NCI-H146 treated with DMSO at 0.1 percent for 48 hours (cell line): ENCODE results near the gene ATP9A.
A peak's percentile ranks its signal among the peaks of the same experiment; 100 is the strongest.
"Not testable (repeated sequence)": the region's sequence is repeated elsewhere in the genome, so short reads cannot be mapped to it uniquely, and the experiment has no call there.

ENCODE experiments used
- DNase-seq: peaks from one replicate; lab custom pipeline; 2025; ENCODE audit not compliant: unreplicated experiment; lab: John Stamatoyannopoulos, UW

Gene ATP9A

GRCh38 chr20:51583499-51583898 is 184.7 kb downstream of the ATP9A start:
- no peak for DNase-seq

DNA sequence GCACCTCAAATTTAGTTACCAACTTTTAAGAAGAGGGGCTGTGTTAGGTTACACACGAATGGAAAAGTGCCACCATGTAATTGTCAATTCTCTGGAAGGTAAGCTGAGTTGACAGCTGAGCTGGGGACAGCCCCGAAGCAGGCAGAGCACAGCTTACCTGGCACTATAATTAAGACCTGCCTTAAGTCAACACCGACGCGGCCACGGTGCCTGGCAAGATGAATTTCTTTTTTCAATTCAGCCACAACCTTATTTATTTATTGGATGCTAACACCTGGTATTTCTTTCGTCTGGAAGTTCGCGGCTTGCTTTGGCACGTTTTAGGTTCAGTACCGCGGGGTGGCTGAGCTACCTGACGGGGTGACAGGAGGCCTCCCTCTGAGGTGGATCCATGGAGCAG is 185.1 kb downstream of the ATP9A start:
- peak; percentile 12 for DNase-seq

- no peak for DNase-seq
Measured at GRCh38 chr20:51581571-51581970, 186.6 kb downstream of the ATP9A start.

GRCh38 chr20:51579137-51579536 is 189.1 kb downstream of the ATP9A start:
- DNase-seq, result no peak

DNA sequence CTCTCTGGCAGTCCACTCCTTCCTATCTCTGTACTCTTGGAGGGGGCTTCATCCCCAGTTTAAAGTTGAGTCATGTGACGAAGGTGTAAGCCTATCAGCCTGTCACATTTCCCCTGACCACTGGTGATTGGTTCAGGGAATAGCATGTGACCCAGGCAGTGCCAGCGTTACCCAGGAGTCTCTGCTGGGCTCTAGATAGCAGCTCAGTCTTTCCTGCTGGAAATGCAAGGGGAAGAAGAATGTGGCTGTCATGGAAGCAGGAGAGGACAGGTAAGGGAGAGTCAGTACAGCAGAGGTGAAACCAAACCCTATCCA is 190.1 kb downstream of the ATP9A start:
- DNase-seq, result no peak

DNA sequence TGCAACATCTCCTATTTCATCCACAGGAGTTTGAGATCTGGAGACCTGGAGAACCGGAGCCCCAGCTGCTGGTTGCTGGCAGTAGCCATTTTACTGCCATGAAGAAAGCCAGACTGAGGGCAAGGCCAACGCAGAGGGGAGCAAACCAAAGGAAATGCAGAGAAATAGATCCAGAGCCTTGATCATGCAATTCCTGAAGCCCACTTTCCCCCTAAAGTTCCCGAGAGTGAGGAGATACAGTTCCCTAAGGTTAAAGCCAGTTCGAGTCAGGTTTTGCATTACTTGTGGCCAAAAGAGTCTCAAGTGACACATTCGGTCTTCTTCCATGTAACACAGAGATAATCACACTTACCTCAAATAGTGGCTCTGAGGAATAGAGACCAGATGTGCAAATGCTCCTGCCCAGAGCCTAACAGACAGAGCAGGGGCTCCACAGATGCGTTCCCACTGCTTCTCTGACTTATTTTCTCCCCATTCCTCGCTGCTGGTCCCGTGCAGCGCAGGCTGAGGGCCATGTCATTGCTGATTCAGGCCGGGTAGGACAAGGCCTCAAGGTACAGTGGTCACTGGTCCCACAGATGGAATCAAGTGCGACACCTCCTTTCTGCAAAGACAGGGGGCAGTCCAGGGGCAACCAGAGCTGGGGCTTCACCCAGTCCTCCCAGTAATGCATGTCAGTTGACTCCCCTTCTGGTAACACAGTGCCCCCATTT is 190.6 kb downstream of the ATP9A start:
- no peak for DNase-seq

- no peak for DNase-seq
Measured at GRCh38 chr20:51575486-51575885, 192.7 kb downstream of the ATP9A start.

DNA sequence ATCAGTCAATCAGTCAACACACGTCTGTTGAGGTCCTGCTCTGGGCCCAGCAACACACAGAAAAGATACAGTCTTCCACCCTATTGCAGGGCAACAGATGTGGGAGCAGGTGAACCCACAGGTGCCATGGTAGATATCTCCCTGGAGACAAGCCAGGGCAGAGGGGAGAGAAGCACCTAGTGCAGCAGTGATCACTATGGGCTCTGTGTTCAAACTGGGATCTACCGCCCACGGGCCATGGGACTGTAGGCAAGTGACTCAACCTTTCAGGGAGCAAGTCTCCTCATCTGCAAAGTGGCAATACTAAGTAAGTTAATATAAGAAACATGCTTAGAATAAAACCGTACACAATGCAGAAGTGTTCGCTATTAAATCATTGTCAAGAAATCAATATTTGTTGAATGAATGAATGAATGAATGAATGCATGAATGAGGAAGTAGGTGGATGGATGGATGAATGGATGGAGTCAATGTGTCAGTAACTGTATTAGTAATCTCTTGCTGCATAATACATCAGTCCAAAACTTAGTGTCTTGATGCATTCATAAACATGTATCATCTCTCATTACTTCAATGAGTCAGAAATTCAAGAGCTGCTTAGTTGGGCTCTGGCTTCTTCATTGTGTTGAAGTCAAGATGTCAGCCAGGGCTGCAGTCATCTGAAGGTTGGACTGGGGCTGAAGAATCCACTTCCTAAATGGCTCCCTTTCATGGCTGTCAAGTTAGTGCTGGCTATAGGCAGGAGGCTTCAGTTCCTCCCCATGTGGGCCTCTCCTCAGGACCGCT is 193.7 kb downstream of the ATP9A start:
- no peak for DNase-seq

- no peak for DNase-seq
Measured at GRCh38 chr20:51573576-51574243, 194.5 kb downstream of the ATP9A start.

DNA sequence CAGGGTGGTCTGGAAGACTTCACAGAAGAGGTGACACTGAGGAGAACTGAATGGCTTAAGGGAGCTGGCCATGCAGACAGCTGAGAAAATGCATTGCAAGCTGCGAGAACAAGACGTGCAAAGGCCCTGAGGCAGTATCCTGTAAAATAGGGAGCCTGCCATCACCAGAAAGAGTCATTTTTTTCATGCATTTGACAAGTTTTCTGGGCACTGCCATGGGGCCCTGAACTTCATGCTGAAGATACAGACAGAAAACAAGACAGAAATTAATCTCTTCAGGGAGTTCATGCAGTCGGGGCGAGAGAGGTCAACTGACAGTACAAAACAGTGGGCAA is 196.8 kb downstream of the ATP9A start:
- no peak for DNase-seq

- no peak for DNase-seq
Measured at GRCh38 chr20:51570739-51571459, 197.3 kb downstream of the ATP9A start.

- no peak for DNase-seq
Measured at GRCh38 chr20:51569815-51570738, 198.1 kb downstream of the ATP9A start.

GRCh38 chr20:51568533-51568932 is 199.7 kb downstream of the ATP9A start:
- not testable (repeated sequence) for DNase-seq

DNA sequence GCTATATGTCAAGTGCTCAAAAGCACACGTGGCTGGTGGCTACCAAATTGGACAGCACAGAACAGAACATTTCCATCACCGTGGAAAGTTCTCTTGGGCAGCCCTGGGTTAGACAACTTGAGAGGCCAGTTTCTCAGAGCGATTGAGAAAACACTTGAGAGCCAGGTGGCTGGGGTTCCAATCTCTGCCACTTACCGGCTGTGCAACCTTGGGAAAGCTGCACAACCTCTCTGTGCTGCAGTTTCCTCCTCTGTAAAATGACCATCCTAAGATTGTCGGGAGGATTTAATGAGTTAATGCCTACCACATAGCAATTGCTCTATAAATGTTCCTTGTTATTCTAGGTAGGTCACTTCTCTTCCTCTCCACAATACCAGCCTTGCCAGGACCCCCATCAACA is 200.6 kb downstream of the ATP9A start:
- DNase-seq, result no peak

DNA sequence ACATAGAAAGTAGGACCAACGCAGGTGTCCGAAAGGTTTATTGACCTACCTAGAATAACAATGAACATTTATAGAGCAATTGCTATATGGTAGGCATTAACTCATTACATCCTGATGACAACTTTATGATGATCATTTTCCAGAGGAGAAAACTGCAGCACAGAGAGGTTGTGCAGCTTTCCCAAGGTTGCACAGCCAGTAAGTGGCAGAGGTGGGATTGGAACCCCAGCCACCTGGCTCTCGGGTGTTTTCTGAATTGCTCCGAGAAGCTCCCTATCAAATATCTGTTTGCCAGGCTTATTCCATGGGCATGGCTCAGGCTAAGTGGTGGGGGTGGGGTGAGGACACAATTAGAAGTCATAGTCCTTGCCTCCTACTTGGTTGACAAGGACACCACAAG is 201.6 kb downstream of the ATP9A start:
- no peak for DNase-seq

GRCh38 chr20:51565298-51566144 is 202.7 kb downstream of the ATP9A start:
- no peak for DNase-seq

DNA sequence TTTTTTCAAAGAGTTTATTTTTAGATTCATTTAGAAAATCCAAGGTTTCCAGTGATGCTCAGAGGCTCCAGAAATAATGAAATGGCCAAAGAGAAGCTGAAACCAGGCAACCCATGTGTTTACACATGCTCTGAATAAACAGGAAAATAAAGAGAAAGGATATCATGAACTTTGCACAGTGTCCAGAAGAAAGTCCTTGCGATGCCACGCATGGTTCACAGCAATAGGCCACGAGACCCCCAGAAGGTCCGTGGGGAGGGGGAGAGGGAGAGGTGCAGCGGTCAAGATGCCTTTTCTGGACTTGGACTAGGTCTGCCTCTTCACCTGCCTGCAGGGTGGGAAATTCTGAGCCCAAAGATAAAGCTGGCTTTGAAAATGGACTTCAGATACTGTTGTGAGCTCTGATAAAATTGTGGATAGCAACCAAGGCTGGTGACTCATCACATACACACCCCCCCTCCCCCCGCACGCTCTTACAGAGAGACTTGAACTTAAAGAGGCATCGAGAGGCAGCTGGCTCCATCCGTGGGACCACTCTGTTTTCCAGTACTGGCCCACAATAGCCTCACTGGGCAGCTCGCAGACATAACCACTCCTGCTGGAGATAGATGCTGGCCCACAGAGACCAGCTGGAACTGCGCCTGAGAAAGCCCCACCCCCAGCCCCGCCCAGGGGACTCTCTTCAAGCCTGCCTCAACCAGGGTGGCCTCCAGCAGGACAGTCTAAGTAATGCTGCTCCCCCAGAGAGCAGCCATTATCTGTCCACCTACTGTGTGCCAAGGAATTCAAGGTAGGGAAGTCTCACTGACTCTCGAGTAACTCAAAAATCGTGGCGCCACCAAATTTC is 204.5 kb downstream of the ATP9A start:
- no peak for DNase-seq

GRCh38 chr20:51563174-51563485 is 205.1 kb downstream of the ATP9A start:
- DNase-seq, result no peak
